Suprapubic skin (tissue), 3 donors: ENCODE data around the gene SUPT20HL2.

Experiments used
- POLR2AphosphoS5 ChIP-seq, 3 donors: sonication (generic); formaldehyde crosslinking; IDR thresholded peaks; one replicate each; pipeline ENCODE4 v1.6.1; 2017; ENCODE audit warnings: antibody characterized with exemption in 3 of 3
- TF ChIP-seq, protein P1 (sequence below), 2 donors: fragments of 200-600 bp in 1 of 2; fragments of 450-650 bp in 1 of 2; sonication (generic) in 1 of 2; IDR thresholded peaks; one replicate each; pipeline ENCODE4 v1.5.1; 2016 to 2019; ENCODE audit warnings: antibody characterized with exemption in 2 of 2, mild to moderate bottlenecking in 1 of 2, moderate library complexity in 1 of 2

DNA sequence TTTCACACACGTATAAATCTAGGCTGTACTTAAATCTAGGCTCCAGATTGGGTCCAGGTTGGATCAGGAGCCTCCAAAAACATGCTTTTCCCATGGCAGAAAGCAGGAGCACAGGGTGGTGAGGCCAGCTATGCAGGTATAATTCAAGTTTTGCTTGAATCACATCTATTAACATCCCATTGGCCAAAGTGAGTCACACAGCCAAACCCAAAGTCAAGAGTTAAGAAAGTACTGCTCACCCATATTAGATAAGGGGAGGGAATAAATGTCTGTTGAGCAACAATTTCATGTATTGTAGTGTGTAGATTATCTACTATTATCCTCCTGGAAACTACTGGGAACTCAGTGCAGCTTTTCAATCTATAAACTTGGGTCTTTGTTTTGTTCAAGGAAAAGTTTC, 12.8 kb downstream of the SUPT20HL2 start:
- TF ChIP-seq, protein P1, sequence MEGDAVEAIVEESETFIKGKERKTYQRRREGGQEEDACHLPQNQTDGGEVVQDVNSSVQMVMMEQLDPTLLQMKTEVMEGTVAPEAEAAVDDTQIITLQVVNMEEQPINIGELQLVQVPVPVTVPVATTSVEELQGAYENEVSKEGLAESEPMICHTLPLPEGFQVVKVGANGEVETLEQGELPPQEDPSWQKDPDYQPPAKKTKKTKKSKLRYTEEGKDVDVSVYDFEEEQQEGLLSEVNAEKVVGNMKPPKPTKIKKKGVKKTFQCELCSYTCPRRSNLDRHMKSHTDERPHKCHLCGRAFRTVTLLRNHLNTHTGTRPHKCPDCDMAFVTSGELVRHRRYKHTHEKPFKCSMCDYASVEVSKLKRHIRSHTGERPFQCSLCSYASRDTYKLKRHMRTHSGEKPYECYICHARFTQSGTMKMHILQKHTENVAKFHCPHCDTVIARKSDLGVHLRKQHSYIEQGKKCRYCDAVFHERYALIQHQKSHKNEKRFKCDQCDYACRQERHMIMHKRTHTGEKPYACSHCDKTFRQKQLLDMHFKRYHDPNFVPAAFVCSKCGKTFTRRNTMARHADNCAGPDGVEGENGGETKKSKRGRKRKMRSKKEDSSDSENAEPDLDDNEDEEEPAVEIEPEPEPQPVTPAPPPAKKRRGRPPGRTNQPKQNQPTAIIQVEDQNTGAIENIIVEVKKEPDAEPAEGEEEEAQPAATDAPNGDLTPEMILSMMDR (IDR thresholded peaks at IDR 0.05), result no peak
- no peak for TF ChIP-seq POLR2AphosphoS5 (IDR thresholded peaks at IDR 0.05)
